SK-N-SH treated with all-trans-retinoic acid at 6 μM for 48 hours (cell line): ENCODE measurements around the gene SEC22A.

Experiments
- ATAC-seq: fragments of 200-7000 bp; cut with Tn5 transposase; 3 replicates; pipeline ENCODE4 v1.9.1; 2020; ENCODE audit warnings: mild to moderate bottlenecking, moderate library complexity
- ARNTL ChIP-seq: fragments of 450-650 bp; formaldehyde crosslinking; IDR thresholded peaks from 2 replicates; pipeline ENCODE4 v1.5.0; 2020; ENCODE audit warnings: low read depth, mild to moderate bottlenecking, moderate library complexity, borderline replicate concordance
- BACH2 ChIP-seq: fragments of 250-450 bp; sonication (Bioruptor Pico); IDR thresholded peaks from 2 replicates; pipeline ENCODE4 v1.9.0; 2021; ENCODE audit warnings: mild to moderate bottlenecking, borderline replicate concordance
- CSDC2 ChIP-seq: fragments of 250-450 bp; sonication (Bioruptor Pico); IDR thresholded peaks from 2 replicates; pipeline ENCODE4 v1.5.0; 2020; ENCODE audit warnings: mild to moderate bottlenecking, moderate library complexity
- ISL1 ChIP-seq: fragments of 250-450 bp; sonication (Bioruptor Pico); IDR thresholded peaks from 2 replicates; pipeline ENCODE4 v2.1.2; 2022; ENCODE audit warnings: mild to moderate bottlenecking, moderate library complexity
- OSR1 ChIP-seq: fragments of 250-450 bp; sonication (Bioruptor Pico); IDR thresholded peaks from 2 replicates; pipeline ENCODE4 v1.8.0; 2022; ENCODE audit warnings: moderate library complexity, mild to moderate bottlenecking, inconsistent platforms
- PPARA ChIP-seq: fragments of 250-450 bp; sonication (Bioruptor Pico); IDR thresholded peaks from 2 replicates; pipeline ENCODE4 v1.5.0; 2020; ENCODE audit warnings: mild to moderate bottlenecking, borderline replicate concordance
- SNAI2 ChIP-seq: fragments of 250-450 bp; sonication (Bioruptor Pico); IDR thresholded peaks from 2 replicates; pipeline ENCODE4 v1.5.0; 2020; ENCODE audit warnings: mild to moderate bottlenecking, moderate library complexity
- TOX ChIP-seq: fragments of 250-450 bp; sonication (Bioruptor Pico); IDR thresholded peaks from 2 replicates; pipeline ENCODE4 v1.8.0; 2021; ENCODE audit warnings: mild to moderate bottlenecking, moderate library complexity, borderline replicate concordance
- ZFP3 ChIP-seq: fragments of 250-450 bp; sonication (Bioruptor Pico); IDR thresholded peaks from 2 replicates; pipeline ENCODE4 v1.5.0; 2020; ENCODE audit warnings: mild to moderate bottlenecking, moderate library complexity
- ZFP30 ChIP-seq: fragments of 450-650 bp; formaldehyde crosslinking; IDR thresholded peaks from 2 replicates; pipeline ENCODE4 v1.5.0; 2022; ENCODE audit warnings: mild to moderate bottlenecking, moderate library complexity
- ZNF565 ChIP-seq: fragments of 450-650 bp; formaldehyde crosslinking; conservative IDR thresholded peaks from 2 replicates; pipeline ENCODE4 v1.5.0; 2020; ENCODE audit warnings: low read depth, mild to moderate bottlenecking, moderate library complexity
- ZNF8 ChIP-seq: fragments of 450-650 bp; formaldehyde crosslinking; IDR thresholded peaks from 2 replicates; pipeline ENCODE4 v1.5.0; 2020; ENCODE audit warnings: mild to moderate bottlenecking, moderate library complexity
- TF ChIP-seq, protein P1 (sequence below): fragments of 250-450 bp; sonication (Bioruptor Pico); IDR thresholded peaks from 2 replicates; pipeline ENCODE4 v1.8.0; 2020; ENCODE audit warnings: mild to moderate bottlenecking, moderate library complexity, borderline replicate concordance
- TF ChIP-seq, protein P2 (sequence below): fragments of 250-450 bp; sonication (Bioruptor Pico); IDR thresholded peaks from 2 replicates; pipeline ENCODE4 v1.5.1; 2020; ENCODE audit warnings: low read depth, mild to moderate bottlenecking, moderate library complexity
- TF ChIP-seq, protein P3 (sequence below): fragments of 250-450 bp; sonication (Bioruptor Pico); IDR thresholded peaks from 2 replicates; pipeline ENCODE4 v1.5.0; 2020; ENCODE audit warnings: mild to moderate bottlenecking, moderate library complexity
- TF ChIP-seq, protein P4 (sequence below): fragments of 250-450 bp; sonication (Bioruptor Pico); IDR thresholded peaks from 2 replicates; pipeline ENCODE4 v1.8.0; 2021; ENCODE audit warnings: low read depth, mild to moderate bottlenecking, moderate library complexity, borderline replicate concordance
- TF ChIP-seq, protein P5 (sequence below): fragments of 250-450 bp; sonication (Bioruptor Pico); IDR thresholded peaks from 2 replicates; pipeline ENCODE4 v1.5.1; 2021; ENCODE audit warnings: mild to moderate bottlenecking, moderate library complexity

The SEC22A gene

DNA sequence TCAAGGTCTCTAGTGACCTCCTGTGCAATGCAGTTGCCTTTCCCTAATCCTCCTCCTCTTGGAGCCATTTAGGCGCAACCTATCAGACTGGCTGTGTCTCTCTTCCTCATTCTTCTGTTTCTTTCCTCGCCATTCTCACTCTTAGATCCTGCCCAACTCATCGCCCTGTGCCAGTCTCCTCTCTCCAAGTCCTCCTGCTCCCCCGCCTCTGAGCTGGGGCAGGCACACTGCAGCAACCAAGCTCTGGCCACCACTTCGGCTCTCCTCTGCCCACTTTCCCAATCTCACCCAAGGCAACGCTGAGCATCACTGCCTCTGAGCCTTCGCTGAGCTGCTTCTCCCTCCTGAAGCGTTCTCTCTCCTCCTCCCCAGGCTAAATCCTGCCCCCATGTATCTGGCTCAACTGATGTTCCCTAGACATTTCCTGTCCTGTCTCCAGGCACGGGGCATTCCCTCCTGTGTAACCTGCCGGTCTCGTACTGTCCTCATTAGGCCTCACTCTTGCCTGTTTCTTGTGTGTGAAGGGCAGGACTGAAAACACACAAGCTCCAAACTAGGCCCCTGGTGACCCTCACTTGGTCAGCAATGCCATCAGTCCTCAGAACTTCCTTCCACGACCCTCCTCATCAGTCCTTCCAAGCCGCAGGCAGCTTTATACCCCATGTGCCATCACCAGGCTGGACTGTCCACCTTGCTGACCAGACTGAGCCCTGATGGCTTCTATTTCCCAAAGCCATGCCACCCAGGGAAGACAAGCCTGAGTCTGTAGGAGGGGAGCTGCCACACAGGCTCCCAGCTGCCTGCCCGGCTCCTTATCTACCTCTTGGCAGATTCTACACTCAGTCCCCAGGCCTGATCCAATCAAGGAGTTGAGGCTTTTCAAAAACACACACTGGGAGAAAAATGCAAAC lies 85.6 kb downstream of the SEC22A start:
- ATAC-seq = no peak
- TF ChIP-seq, protein P1, sequence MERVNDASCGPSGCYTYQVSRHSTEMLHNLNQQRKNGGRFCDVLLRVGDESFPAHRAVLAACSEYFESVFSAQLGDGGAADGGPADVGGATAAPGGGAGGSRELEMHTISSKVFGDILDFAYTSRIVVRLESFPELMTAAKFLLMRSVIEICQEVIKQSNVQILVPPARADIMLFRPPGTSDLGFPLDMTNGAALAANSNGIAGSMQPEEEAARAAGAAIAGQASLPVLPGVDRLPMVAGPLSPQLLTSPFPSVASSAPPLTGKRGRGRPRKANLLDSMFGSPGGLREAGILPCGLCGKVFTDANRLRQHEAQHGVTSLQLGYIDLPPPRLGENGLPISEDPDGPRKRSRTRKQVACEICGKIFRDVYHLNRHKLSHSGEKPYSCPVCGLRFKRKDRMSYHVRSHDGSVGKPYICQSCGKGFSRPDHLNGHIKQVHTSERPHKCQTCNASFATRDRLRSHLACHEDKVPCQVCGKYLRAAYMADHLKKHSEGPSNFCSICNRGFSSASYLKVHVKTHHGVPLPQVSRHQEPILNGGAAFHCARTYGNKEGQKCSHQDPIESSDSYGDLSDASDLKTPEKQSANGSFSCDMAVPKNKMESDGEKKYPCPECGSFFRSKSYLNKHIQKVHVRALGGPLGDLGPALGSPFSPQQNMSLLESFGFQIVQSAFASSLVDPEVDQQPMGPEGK = no peak
- TF ChIP-seq, protein P2, sequence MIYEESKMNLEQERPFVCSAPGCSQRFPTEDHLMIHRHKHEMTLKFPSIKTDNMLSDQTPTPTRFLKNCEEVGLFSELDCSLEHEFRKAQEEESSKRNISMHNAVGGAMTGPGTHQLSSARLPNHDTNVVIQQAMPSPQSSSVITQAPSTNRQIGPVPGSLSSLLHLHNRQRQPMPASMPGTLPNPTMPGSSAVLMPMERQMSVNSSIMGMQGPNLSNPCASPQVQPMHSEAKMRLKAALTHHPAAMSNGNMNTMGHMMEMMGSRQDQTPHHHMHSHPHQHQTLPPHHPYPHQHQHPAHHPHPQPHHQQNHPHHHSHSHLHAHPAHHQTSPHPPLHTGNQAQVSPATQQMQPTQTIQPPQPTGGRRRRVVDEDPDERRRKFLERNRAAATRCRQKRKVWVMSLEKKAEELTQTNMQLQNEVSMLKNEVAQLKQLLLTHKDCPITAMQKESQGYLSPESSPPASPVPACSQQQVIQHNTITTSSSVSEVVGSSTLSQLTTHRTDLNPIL (CRISPR knock-in tag) = no peak
- no peak for TF ChIP-seq OSR1

DNA sequence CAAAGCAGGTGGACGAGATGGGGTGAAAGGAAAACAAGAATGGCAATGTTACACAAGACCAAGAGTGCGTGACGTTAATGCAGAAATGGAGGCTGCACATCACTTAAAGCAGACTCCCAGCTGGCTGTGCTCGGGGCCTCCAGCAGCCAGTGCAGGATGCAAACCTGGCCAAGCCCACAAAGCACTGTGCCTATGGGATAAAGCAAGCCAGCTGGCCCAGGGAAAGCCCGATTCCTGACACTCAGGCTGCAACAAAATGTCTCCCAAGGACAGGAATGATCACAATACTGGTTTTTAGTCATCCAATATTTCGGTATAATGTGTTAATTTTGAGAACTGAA lies 86.2 kb downstream of the SEC22A start:
- TF ChIP-seq ARNTL (no peak), ZNF8 (CRISPR knock-in tag) (no peak), TOX (no peak), ZFP3 (CRISPR knock-in tag) (no peak), PPARA (CRISPR knock-in tag) (no peak)
- TF ChIP-seq, protein P3, sequence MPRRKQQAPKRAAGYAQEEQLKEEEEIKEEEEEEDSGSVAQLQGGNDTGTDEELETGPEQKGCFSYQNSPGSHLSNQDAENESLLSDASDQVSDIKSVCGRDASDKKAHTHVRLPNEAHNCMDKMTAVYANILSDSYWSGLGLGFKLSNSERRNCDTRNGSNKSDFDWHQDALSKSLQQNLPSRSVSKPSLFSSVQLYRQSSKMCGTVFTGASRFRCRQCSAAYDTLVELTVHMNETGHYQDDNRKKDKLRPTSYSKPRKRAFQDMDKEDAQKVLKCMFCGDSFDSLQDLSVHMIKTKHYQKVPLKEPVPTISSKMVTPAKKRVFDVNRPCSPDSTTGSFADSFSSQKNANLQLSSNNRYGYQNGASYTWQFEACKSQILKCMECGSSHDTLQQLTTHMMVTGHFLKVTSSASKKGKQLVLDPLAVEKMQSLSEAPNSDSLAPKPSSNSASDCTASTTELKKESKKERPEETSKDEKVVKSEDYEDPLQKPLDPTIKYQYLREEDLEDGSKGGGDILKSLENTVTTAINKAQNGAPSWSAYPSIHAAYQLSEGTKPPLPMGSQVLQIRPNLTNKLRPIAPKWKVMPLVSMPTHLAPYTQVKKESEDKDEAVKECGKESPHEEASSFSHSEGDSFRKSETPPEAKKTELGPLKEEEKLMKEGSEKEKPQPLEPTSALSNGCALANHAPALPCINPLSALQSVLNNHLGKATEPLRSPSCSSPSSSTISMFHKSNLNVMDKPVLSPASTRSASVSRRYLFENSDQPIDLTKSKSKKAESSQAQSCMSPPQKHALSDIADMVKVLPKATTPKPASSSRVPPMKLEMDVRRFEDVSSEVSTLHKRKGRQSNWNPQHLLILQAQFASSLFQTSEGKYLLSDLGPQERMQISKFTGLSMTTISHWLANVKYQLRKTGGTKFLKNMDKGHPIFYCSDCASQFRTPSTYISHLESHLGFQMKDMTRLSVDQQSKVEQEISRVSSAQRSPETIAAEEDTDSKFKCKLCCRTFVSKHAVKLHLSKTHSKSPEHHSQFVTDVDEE (CRISPR knock-in tag) = no peak
- TF ChIP-seq, protein P4, sequence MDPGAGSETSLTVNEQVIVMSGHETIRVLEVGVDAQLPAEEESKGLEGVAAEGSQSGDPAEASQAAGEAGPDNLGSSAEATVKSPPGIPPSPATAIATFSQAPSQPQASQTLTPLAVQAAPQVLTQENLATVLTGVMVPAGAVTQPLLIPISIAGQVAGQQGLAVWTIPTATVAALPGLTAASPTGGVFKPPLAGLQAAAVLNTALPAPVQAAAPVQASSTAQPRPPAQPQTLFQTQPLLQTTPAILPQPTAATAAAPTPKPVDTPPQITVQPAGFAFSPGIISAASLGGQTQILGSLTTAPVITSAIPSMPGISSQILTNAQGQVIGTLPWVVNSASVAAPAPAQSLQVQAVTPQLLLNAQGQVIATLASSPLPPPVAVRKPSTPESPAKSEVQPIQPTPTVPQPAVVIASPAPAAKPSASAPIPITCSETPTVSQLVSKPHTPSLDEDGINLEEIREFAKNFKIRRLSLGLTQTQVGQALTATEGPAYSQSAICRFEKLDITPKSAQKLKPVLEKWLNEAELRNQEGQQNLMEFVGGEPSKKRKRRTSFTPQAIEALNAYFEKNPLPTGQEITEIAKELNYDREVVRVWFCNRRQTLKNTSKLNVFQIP = no peak
- no peak for ATAC-seq

DNA sequence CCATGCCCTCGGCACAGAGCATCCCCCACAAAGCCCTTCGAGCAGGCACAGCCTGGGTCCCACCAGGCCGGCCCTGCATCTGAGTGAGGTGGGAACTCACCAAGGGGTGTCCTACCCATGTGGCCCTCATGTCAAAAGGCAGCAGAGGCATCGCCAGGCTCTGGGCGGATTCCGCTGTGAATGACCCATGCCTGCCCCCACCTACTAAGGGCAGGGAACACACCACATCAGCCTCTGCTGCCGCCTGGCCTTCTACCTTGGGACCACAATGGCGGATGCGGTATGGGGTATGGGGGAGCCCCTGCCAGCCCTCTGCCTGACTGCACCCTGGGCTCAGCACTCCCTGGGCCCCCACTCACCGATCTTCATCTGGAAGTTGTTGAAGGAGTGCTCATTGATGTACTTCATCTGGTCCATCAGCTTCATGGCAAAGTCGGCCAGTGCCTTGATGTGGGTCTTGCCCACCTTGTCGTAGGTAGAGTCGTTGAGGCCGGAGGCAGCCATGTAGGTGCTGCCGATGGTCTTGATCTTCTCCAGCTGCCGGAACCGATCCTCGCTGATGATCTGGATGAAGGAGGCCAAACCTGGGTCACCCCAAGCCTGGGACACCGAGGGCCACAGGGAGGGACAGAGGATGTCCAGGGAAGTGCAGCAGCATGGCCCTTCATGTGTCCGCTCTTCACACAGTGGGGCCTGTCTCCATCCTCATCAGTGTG lies 87.8 kb downstream of the SEC22A start:
- TF ChIP-seq ZNF565 (CRISPR knock-in tag) (no peak), ZFP3 (CRISPR knock-in tag) (no peak), OSR1 (no peak), ISL1 (no peak), CSDC2 (CRISPR knock-in tag) (no peak), SNAI2 (CRISPR knock-in tag) (no peak), BACH2 (CRISPR knock-in tag) (no peak), ZFP30 (no peak), TOX (no peak)
- TF ChIP-seq, protein P5, sequence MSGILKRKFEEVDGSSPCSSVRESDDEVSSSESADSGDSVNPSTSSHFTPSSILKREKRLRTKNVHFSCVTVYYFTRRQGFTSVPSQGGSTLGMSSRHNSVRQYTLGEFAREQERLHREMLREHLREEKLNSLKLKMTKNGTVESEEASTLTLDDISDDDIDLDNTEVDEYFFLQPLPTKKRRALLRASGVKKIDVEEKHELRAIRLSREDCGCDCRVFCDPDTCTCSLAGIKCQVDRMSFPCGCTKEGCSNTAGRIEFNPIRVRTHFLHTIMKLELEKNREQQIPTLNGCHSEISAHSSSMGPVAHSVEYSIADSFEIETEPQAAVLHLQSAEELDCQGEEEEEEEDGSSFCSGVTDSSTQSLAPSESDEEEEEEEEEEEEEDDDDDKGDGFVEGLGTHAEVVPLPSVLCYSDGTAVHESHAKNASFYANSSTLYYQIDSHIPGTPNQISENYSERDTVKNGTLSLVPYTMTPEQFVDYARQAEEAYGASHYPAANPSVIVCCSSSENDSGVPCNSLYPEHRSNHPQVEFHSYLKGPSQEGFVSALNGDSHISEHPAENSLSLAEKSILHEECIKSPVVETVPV (CRISPR knock-in tag) = no peak
- TF ChIP-seq, protein P4 = no peak
- TF ChIP-seq, protein P2 (CRISPR knock-in tag) = no peak
- TF ChIP-seq, all 23 proteins: peak for 0
- ATAC-seq = no peak
